SK-N-MC (cell line): ENCODE data around the gene VTA1.

Experiments
- DNase-seq: peaks from one replicate; pipeline ENCODE4 v3.0.0-alpha.2; 2011; ENCODE audit warnings: low read depth, low spot score
- H3K27ac ChIP-seq: fragments of 200-600 bp; sonication (generic); 2 replicates; pipeline ENCODE4 v1.5.1; 2016; ENCODE audit warnings: mixed run types
- H3K36me3 ChIP-seq: fragments of 200-600 bp; sonication (generic); 2 replicates; pipeline ENCODE4 v1.6.1; 2017; ENCODE audit warnings: antibody characterized with exemption, low read length, mixed read lengths; ENCODE audit not compliant: insufficient read depth
- H3K4me3 ChIP-seq: fragments of 200-600 bp; sonication (generic); 2 replicates; pipeline ENCODE4 v1.5.1; 2016
- H3K9ac ChIP-seq: fragments of 200-600 bp; sonication (generic); 2 replicates; pipeline ENCODE4 v1.8.0; 2017; ENCODE audit warnings: mixed run types, mixed read lengths; ENCODE audit not compliant: insufficient read length
- H3K9me3 ChIP-seq: fragments of 200-600 bp; sonication (generic); 2 replicates; pipeline ENCODE4 v1.6.1; 2017; ENCODE audit warnings: low read depth, mild to moderate bottlenecking, antibody characterized with exemption, low read length, moderate library complexity, mixed read lengths
- EZH2 ChIP-seq: fragments of 200-600 bp; sonication (generic); IDR thresholded peaks from one replicate; pipeline ENCODE4 v1.6.1; 2017; ENCODE audit warnings: antibody characterized with exemption
- FOXP2 ChIP-seq: optimal IDR thresholded peaks from 2 replicates; pipeline ENCODE3; 2011; ENCODE audit warnings: mild to moderate bottlenecking, moderate library complexity; ENCODE audit not compliant: insufficient read depth; ENCODE audit errors: extremely low read length, control extremely low read depth
- POLR2AphosphoS5 ChIP-seq: IDR thresholded peaks from 2 replicates; pipeline ENCODE4 v1.6.1; 2012; ENCODE audit warnings: mild to moderate bottlenecking, low read depth, low read length, borderline replicate concordance

The VTA1 gene

DNA sequence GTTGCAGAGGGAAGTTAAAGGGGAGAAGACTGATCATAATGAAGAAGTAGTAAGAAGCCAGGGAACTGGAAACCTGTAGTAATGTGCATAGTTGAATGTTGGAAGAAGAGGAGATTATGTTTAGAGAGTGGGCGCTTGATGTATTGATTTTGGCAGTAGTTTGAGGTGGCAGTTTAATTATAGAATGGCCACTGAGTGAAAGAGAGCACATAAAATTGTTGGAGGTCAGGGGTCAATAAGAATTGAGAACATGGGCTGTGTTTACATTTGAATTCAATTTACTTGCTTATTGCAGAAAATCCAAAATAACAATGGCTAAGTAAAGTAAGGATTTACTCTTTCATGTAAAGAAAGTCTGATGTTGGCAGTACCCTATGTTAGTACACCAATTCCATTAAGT lies 15.7 kb downstream of the VTA1 start:
- Histone ChIP-seq H3K9ac (no peak overlapping the region), H3K9me3 (no peaks in the 10 kb centered on the region), H3K36me3 (peaks cover 21% of the 10 kb centered on the region), H3K4me3 (no peak overlapping the region), H3K27ac (no peak overlapping the region)
- DNase-seq, result no peak
- no peak for TF ChIP-seq EZH2
- no peak for TF ChIP-seq POLR2AphosphoS5
- no peak for TF ChIP-seq FOXP2

DNA sequence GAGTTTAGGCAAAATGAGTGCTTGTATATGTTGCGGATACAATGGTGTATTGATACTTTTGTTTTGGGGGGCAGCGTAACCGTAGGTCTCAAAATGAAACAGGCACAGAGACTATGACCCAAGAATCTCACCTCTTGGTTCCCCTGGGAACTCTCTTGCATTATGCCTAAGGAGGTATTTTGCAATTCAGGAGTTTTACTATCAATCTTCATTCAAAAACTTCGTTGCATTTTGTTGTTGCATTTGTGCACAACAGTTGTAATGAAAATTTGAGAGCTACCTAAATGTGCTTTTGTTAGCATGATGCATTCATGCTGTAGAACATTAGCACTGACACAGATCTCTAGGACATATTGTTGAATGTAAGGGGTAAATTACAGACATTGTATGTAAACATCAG lies 18.2 kb downstream of the VTA1 start:
- Histone ChIP-seq H3K27ac (no peak overlapping the region), H3K9ac (no peak overlapping the region), H3K9me3 (no peaks in the 10 kb centered on the region), H3K4me3 (no peak overlapping the region), H3K36me3 (peaks cover 31% of the 10 kb centered on the region)
- DNase-seq, result no peak
- TF ChIP-seq FOXP2 (no peak), POLR2AphosphoS5 (no peak), EZH2 (no peak)

DNA sequence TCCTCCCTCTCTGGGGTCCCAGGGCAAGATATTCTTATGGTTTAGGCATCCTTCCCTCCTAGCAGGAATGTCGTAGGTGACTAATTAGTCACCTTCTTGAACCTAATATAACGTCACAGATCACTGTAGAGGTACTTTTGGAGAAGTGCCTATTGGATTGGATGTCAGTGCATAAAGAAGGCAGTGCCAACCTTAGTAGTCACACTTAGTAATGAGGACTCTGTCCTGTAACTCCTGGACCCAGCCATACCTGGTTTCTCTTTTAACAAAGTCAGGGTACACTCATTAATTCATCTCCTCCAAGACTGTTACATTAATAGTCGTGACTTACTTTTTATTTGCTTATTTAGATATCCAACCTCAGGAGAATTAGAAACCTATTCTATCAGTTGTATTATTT lies 20.0 kb downstream of the VTA1 start:
- Histone ChIP-seq H3K36me3 (peaks cover 46% of the 10 kb centered on the region), H3K4me3 (no peak overlapping the region), H3K9me3 (no peaks in the 10 kb centered on the region), H3K27ac (no peak overlapping the region), H3K9ac (no peak overlapping the region)
- DNase-seq, result no peak
- no peak for TF ChIP-seq EZH2
- no peak for TF ChIP-seq POLR2AphosphoS5
- no peak for TF ChIP-seq FOXP2

DNA sequence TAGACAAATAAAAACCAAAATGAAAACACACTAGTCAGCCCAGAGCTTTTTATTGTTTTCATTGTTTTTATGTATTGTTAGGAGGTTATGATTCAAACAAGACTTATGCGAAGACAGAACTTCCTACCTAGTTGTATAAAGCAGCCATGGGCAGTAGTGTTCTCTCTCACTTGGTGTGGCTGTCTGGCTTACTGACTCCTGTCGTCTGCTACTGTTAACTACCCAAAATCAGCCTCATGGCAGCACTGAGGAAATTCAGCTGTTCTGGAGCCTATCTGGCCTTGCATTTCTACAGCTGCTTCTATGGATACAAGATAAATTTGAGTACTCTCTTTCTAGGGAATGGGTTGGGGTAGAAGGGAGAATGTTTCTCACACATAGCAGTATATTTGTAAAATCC lies 20.4 kb downstream of the VTA1 start:
- Histone ChIP-seq H3K36me3 (peaks cover 50% of the 10 kb centered on the region), H3K27ac (no peak overlapping the region), H3K9ac (no peak overlapping the region), H3K9me3 (no peaks in the 10 kb centered on the region), H3K4me3 (no peak overlapping the region)
- TF ChIP-seq POLR2AphosphoS5 (no peak), FOXP2 (no peak), EZH2 (no peak)
- no peak for DNase-seq

DNA sequence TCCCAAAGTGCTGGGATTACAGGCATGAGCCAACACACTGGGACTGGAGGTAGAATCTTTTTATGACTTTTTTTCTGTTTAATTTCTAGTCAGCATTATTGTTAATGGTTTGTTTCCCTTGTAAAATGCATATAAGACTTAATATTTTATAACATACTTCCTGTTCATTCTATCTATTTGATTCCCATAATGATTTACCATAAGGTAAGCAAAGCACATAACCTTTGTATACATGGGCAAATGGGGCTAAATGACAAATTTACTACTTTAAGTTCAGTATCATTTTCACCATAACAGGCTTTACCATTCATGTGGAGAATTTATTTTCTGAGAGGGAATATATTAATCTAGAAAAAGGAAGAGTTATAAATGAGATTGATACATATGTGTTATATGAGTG lies 24.3 kb downstream of the VTA1 start:
- Histone ChIP-seq H3K36me3 (peaks cover 83% of the 10 kb centered on the region), H3K9ac (no peak overlapping the region), H3K27ac (no peak overlapping the region), H3K9me3 (no peaks in the 10 kb centered on the region), H3K4me3 (no peak overlapping the region)
- DNase-seq, result no peak
- TF ChIP-seq POLR2AphosphoS5 (no peak), EZH2 (no peak), FOXP2 (no peak)

DNA sequence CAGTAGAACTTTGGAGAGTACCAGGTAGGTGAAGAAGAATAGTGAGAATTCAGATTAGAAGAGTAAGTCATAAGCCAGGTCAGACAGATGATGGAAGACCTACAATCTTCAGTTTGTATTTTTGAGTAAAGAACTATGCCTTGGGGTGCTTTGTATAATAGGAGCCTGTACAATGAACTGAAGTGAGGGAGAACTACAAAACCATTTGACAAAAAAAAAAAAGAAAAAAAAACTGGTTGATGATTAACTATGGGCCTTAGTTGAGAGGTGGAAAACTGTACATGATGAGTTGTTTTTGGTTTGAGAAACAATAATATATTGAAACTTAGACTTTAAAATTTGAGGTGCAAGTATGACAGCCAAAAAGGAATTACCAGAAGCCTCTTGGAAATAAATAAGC lies 25.7 kb downstream of the VTA1 start:
- Histone ChIP-seq H3K9me3 (no peaks in the 10 kb centered on the region), H3K9ac (no peak overlapping the region), H3K4me3 (no peak overlapping the region), H3K27ac (no peak overlapping the region), H3K36me3 (peaks cover 84% of the 10 kb centered on the region)
- no peak for DNase-seq
- no peak for TF ChIP-seq FOXP2
- no peak for TF ChIP-seq POLR2AphosphoS5
- no peak for TF ChIP-seq EZH2

DNA sequence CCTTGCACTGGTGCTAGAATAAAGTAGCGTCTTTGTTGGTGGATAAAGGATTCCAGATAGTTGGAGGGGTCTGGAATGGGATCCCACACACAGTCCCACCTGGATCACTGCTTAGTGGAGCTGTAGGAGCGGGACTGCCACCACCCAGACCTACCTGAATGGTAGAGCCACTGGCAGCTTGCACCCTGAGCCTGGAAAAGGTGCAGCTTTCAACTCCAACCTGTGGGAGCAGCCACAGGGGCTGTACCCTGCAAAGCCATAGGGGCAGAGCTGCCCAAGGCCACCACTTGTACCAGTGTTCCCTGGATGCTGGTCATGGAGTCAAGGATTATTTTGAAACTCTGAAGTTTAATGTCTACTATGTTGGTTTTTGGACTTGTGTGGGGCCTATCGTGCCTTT lies 26.9 kb downstream of the VTA1 start:
- DNase-seq, result no peak
- Histone ChIP-seq H3K36me3 (peaks cover 82% of the 10 kb centered on the region), H3K9me3 (no peaks in the 10 kb centered on the region), H3K4me3 (no peak overlapping the region), H3K9ac (no peak overlapping the region), H3K27ac (no peak overlapping the region)
- TF ChIP-seq FOXP2, result no peak
- no peak for TF ChIP-seq POLR2AphosphoS5
- no peak for TF ChIP-seq EZH2

DNA sequence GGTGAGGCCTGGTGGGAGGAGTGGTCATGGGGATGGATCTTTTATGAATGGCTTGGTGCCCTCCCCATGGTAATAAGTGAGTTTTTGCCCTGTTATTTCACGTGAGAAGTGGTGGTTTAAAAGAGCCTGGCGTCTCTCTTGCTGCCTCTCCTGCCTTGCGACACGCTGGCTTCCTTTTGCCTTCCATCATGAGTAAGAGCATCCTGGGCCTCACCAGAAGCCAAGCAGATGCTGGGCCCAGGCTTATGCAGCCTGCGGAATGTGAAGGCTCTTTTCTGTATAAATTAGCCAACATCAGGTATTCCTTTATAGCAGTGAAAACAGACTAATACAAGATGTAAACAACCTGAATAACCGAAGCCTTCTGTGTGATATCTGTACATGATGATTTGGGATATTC lies 27.6 kb downstream of the VTA1 start:
- Histone ChIP-seq H3K9ac (no peak overlapping the region), H3K36me3 (peaks cover 81% of the 10 kb centered on the region), H3K27ac (no peak overlapping the region), H3K4me3 (no peak overlapping the region), H3K9me3 (no peaks in the 10 kb centered on the region)
- no peak for DNase-seq
- TF ChIP-seq POLR2AphosphoS5 (no peak), EZH2 (no peak), FOXP2 (no peak)

DNA sequence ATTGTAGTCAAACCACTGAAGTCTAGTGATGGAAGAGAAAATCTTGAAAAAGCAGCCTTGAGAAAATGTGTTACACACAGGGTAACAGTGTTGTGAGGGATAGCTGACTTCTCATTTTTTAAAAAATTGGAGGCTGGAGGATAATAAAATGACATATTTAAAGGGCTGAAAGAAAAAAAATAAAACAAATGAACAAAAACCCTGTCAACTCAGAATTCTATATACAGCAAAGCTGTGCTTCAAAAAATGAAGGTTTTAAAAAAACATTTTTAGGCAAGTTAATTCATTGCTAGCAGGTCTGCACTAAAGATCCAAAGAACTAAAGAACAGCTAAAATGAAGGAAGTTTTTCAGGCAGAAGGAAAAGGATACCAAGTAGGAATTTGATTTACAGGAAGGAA lies 31.1 kb downstream of the VTA1 start:
- Histone ChIP-seq H3K36me3 (peaks cover 48% of the 10 kb centered on the region), H3K9ac (no peak overlapping the region), H3K27ac (no peak overlapping the region), H3K4me3 (no peak overlapping the region), H3K9me3 (no peaks in the 10 kb centered on the region)
- TF ChIP-seq EZH2 (no peak), POLR2AphosphoS5 (no peak), FOXP2 (no peak)
- no peak for DNase-seq

DNA sequence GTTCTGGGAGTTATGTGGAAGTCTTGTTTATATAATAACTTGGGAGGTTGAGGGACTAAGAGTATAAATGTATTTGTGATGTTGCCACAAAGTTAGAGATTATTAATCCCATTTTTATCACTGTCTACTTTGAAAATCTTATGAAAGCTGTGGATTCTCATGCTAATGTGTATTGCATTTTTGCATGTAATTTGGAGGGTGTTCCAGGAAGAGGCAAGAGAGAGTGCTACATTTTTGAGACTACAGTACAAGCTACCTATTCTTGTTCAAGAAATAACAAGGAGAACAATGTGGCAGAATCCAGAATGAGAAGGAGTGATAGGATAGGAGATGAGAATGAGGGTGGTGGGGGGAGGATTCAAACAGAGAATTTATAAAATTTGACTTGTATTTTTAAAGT lies 34.9 kb downstream of the VTA1 start:
- no peak overlapping the region for H3K9ac ChIP-seq
- TF ChIP-seq POLR2AphosphoS5, result no peak
- TF ChIP-seq FOXP2, result no peak
- no peak for TF ChIP-seq EZH2
- no peaks in the 10 kb centered on the region for H3K9me3 ChIP-seq
- H3K27ac ChIP-seq, result no peak overlapping the region
- no peak overlapping the region for H3K4me3 ChIP-seq
- DNase-seq, result no peak
- peaks cover 13% of the 10 kb centered on the region for H3K36me3 ChIP-seq
